ENCODE data around the gene PLCH1.

DNA sequence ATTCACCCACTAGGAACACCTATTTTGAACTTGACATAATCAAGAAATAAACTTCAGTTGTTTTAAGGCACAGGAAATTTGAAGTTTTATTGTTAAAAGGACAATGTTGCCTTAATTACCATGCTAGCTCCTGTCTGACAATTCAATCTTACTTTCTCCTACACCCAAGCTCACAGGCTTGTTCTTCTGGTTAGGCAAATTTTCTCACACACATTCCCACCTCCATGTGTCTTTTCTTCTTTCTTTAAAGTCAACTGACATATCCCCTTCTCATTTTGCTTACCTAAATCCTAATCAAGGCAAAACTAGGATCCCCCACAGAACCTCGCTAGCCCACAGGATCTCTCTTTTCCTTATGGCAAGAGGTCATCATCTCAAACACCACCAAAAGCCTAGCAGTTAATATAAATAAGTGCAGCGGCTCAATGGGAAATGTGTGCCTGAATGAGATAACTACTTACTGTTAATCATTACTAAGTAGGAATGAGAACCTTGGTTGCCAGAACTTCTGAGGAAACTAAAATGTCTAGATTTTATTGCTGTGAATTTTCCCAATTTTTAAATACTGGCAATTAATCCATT lies 189.3 kb downstream of the PLCH1 start:
- TF ChIP-seq, protein P1, sequence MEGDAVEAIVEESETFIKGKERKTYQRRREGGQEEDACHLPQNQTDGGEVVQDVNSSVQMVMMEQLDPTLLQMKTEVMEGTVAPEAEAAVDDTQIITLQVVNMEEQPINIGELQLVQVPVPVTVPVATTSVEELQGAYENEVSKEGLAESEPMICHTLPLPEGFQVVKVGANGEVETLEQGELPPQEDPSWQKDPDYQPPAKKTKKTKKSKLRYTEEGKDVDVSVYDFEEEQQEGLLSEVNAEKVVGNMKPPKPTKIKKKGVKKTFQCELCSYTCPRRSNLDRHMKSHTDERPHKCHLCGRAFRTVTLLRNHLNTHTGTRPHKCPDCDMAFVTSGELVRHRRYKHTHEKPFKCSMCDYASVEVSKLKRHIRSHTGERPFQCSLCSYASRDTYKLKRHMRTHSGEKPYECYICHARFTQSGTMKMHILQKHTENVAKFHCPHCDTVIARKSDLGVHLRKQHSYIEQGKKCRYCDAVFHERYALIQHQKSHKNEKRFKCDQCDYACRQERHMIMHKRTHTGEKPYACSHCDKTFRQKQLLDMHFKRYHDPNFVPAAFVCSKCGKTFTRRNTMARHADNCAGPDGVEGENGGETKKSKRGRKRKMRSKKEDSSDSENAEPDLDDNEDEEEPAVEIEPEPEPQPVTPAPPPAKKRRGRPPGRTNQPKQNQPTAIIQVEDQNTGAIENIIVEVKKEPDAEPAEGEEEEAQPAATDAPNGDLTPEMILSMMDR (IDR thresholded peaks at IDR 0.05) = no peak
- no peak for TF ChIP-seq ZFX (IDR thresholded peaks at IDR 0.05; ENCODE audit: borderline replicate concordance)

Measured in 22Rv1 (cell line).